Caki2 (cell line): ENCODE data around the gene ANKRD2. TPM values are rescaled to one million over a fixed set of nuclear protein-coding genes. Genes with fewer than 3 reads are reported as not detected.

ENCODE experiments used
- DNase-seq: peaks from one replicate; pipeline ENCODE4 v3.0.0-alpha.2; 2015; ENCODE audit warnings: low read depth
- in situ Hi-C: cut with HindIII; loops from 2 replicates; pipeline ENCODE4 v1.10.0; 2016; ENCODE audit warnings: low sequenced_read_pairs, low pct_unique_long_range_greater_than_20kb, mixed read lengths
- total RNA-seq: library from RNA; depleted of rRNA; stranded (reverse); fragments of >200 nt; shearing (Covaris generic); gene quantifications from 2 replicates; pipeline ENCODE4 v1.2.3, GENCODE V29; 2014; ENCODE audit warnings: low replicate concordance; rRNA removed

The ANKRD2 gene
- total RNA-seq, 1 experiment from 2014 or later: 15.6 TPM

- in situ Hi-C loops: no loop called here
- DNase-seq: no peak
These were observed 36.5 kb downstream of the ANKRD2 start for GRCh38 chr10:97608991-97609561.

DNA sequence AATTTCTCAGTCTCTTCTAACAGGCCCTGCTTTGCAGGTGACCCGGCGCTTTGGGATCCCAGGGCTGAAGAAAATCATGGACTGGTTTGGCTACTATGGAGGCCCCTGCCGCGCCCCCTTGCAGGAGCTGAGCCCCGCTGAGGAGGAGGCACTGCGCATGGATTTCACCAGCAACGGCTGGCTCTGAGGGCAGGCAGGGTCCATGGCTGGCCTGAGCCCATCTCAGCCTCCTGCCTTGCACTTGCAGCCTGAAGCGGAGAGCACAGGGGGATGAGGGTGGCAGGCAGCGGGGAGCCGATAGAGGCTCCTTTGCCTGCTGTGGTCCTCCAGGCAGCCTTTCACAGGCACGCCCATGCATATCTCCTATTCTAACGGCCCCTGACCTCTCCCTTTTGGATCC is 38.9 kb downstream of the ANKRD2 start:
- in situ Hi-C loops: no loop called here

GRCh38 chr10:97612386-97612785 is 39.8 kb downstream of the ANKRD2 start:
- in situ Hi-C loops: no loop called here
- peak; percentile 47 for DNase-seq

More for the DNA sequence above, 38.9 kb downstream of the ANKRD2 start:
- DNase-seq: no peak

DNA sequence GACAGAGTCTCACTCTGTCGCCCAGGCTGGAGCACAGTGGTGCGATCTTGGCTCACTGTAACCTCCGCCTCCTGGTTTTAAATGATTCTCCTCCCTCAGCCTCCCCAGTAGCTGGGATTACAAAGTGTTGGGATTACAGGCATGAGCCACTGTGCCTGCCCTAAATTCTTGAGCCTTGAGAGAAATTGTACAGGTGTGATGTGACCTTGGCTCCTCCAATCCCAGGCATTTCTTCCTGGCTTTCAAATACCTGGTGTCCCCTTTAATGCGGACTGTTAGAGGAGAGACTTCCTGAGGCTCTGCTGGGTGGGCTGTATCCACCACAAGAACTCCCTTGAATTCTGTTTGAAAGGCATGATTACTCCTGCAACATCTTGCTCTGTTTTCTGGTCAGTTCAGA is 45.7 kb downstream of the ANKRD2 start:
- no peak for DNase-seq
- in situ Hi-C loops: no loop called here

GRCh38 chr10:97618733-97619132 is 46.2 kb downstream of the ANKRD2 start:
- DNase-seq: no peak
- in situ Hi-C loops: no loop called here

GRCh38 chr10:97623277-97623676 is 50.7 kb downstream of the ANKRD2 start:
- in situ Hi-C loops: no loop called here
- no peak for DNase-seq

DNA sequence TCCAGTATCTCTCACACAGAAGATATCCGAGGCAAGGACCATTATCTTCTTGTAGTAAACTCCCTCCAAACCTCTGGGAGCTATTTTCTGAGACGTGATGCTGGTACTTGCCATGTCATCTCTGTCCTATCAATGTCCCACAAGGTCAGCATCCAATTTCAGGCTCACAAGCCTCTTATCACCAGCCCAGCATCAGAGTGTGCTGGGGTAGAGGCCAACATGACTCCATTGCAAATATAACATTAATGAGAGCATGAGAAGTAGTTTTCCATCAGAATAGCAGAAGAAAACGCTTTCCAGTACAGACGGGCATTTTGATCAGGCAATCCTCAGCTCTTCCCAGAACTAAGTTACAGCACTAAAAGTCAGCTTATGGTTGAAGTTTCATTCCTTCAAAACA is 55.2 kb downstream of the ANKRD2 start:
- no peak for DNase-seq
- in situ Hi-C loops: no loop called here

GRCh38 chr10:97628228-97628627 is 55.6 kb downstream of the ANKRD2 start:
- in situ Hi-C loops: no loop called here
- DNase-seq: no peak

GRCh38 chr10:97629289-97629688 is 56.7 kb downstream of the ANKRD2 start:
- in situ Hi-C loops: no loop called here
- DNase-seq: peak; percentile 42

DNA sequence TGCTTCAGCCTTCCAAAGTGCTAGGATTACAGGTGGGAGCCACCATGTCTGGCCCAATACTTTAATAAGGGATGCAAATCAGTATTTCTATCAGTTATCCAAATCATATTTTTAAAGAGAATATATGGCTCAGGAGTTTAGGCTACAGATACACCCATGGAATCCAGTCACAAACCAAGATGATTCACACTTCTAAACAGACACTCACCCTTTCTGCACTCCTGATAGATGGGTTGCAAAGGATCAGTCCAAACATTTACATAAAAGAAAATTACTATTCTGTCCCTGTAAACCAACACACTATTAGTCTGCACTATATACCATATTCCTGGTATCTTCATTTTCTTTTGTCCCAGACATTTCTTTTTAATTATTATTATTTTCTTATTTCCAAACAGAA is 58.5 kb downstream of the ANKRD2 start:
- in situ Hi-C loops: no loop called here
- no peak for DNase-seq

DNA sequence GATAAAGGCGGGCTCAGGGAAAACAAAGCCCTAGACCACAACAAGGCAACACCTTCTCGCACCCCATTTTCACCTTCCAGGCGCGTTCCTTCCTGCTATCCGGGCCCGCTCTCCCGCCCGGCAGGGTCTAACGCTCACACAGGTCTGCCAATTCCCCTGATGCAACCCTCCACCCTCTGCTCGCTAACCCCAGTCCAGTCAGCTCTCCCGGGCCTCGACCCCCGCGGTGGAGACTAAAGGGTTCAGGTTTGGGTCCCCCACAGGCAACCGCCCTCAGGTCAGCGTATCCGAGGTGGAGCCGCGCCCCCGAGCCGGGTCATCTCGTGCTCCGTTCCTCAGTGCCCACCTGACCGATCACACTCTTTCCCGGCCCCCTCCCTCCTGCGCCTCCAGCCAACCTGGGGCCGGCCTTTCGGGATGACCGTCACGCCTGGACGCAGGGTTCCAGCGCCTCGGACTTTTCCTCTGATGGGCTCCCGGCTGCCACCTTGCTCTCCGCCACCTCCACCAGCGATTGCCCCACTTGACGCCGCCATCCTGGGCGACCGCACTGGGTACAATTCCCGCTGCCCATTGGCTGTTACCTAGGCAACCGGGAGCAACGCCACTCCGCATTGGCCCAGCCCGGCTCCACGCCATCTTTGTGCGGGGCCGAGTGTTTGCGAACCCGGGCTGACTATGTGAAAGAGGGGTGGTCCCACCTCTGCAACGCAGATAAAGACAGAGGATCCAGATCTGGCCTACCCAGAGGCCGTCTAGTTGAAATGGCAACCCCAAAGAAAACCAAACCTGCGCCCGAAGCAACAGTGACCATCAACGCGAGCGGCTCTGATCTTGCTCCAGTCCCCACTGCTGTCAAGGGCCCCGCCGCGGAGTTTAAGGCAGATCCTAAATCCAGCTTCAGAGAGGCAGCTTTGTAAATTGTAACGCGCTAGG is 60.6 kb downstream of the ANKRD2 start, which contains the start of gene MORN4:
Gene MORN4 (minus strand): TSS at position 552 of the 936 bp plus-strand sequence. CDS start 13,847 bp downstream, outside the sequence.
- in situ Hi-C loops: no loop called here
- DNase-seq: peak; percentile 86

Other genes starting within 250 kb of the ANKRD2 start
- 3.2 and 9.1 TPM in 2 replicates for gene FRAT2, start 238.1 kb upstream of the ANKRD2 start, total RNA-seq
- 15.5 and 19.9 TPM in 2 replicates for gene RRP12, start 171.4 kb upstream of the ANKRD2 start, total RNA-seq
- gene PGAM1, start 146.6 kb upstream of the ANKRD2 start, total RNA-seq: 1,147 and 1,402 TPM in 2 replicates
- 52.6 and 63.7 TPM in 2 replicates for gene EXOSC1, start 126.8 kb upstream of the ANKRD2 start, total RNA-seq
- 78.4 and 78.6 TPM in 2 replicates for gene ZDHHC16, start 126.6 kb upstream of the ANKRD2 start, total RNA-seq
- 40.6 and 48.4 TPM in 2 replicates for gene MMS19, start 74.4 kb upstream of the ANKRD2 start, total RNA-seq
- gene UBTD1, start 73.9 kb upstream of the ANKRD2 start, total RNA-seq: 13.0 and 23.3 TPM in 2 replicates
- gene HOGA1, start 11.6 kb downstream of the ANKRD2 start, total RNA-seq: 70.8 and 91.3 TPM in 2 replicates
- gene C10orf62, start 16.9 kb downstream of the ANKRD2 start, total RNA-seq: 0.41 TPM in 1 of 2 replicates, not detected in the other
- gene MORN4, start 60.7 kb downstream of the ANKRD2 start, total RNA-seq: 8.2 and 10.5 TPM in 2 replicates
- 12.7 and 13.6 TPM in 2 replicates for gene PI4K2A, start 67.9 kb downstream of the ANKRD2 start, total RNA-seq
- gene AVPI1, start 114.5 kb downstream of the ANKRD2 start, total RNA-seq: 44.0 and 46.1 TPM in 2 replicates
- 58.1 and 60.8 TPM in 2 replicates for gene MARVELD1, start 141.0 kb downstream of the ANKRD2 start, total RNA-seq
- gene ZFYVE27, start 164.3 kb downstream of the ANKRD2 start, total RNA-seq: 18.9 and 30.5 TPM in 2 replicates
- not detected in 2 replicates for gene SFRP5, start 199.2 kb downstream of the ANKRD2 start, total RNA-seq